Heart left ventricle (tissue), 13 donors: ENCODE results near the gene SMPD2.

ENCODE experiments used
- POLR2A ChIP-seq, 2 donors: fragments of 450-650 bp; IDR thresholded peaks; one replicate each; pipeline ENCODE4 v1.6.1; 2017; ENCODE audit warnings: antibody characterized with exemption in 2 of 2, mild to moderate bottlenecking in 2 of 2, moderate library complexity in 2 of 2
- TF ChIP-seq, protein P1 (sequence below), 12 donors: fragments of 200-600 bp; sonication (generic) in 4 of 12; IDR thresholded peaks; one replicate each; pipeline versions ENCODE4 v1.5.0 to v1.8.0; 2018 to 2022; ENCODE audit warnings: antibody characterized with exemption in 12 of 12, mild to moderate bottlenecking in 5 of 12
- donor health status: ischemic (EF 13 %, LVEDD 7.1; RV severe dilation, severe dysfunction).
- donor health status: DM: no; HTN: yes; CAD: no.
- donor health status: DM: no; HTN: no; CAD: no.
- donor health status: ischemic (EF 25% LVEDD 6.9; RV normal size, moderate dysfunction).
- donor health status: ischemic (EF 25% LVEDD 5.7; RV mildly dilated, moderate dysfunction).
- donor health status: ischemic (EF 35%, LVEDD 5.7; RV mildly dilated, moderate dysfunction).
- donor health status: nonischemic (EF 11% LVEDD 7.7; RV severe dilation, severe dysfunction).
- donor health status: DM: yes; HTN: yes; CAD: no.
- donor health status: PGD.
- donor health status: ischemic (EF 29% LVEDD 5.4; RV normal size, mild dysfunction).
- donor health status: nonischemic (EF 23%, LVEDD 6.1; RV moderate dilation, normal function).

DNA sequence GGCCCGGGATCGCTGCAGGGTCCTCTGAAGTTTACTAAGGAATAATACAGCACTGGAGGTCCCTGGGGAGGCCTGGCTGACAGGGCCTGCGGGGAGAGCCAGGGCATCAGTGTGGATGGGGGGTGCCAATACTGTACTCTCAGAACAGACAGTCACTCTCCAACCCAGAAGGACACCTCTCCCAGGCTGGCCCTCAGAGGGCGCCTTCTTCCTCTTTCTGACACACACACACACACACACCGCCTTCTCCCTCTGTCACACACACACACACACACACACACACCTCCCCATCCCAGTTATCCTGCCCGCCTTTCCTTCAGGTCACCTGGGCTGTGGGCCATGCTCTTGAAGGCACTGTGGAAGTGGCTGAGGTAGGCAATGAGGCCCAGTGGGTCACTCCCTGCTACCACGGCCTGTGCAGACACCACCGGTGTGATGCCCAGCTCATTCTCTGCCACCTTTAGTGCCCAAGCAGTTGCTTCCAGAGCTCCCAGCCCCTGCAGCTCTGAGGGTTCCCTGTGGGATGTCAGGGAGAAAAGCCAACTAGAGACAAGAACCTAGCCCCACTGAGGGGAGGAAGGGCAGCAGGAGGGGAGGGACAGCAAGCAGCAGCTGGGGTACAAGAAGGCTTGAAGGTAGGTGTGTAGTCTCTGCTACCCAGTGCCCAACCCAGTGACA is 7.5 kb downstream of the SMPD2 start:
- TF ChIP-seq, protein P1, sequence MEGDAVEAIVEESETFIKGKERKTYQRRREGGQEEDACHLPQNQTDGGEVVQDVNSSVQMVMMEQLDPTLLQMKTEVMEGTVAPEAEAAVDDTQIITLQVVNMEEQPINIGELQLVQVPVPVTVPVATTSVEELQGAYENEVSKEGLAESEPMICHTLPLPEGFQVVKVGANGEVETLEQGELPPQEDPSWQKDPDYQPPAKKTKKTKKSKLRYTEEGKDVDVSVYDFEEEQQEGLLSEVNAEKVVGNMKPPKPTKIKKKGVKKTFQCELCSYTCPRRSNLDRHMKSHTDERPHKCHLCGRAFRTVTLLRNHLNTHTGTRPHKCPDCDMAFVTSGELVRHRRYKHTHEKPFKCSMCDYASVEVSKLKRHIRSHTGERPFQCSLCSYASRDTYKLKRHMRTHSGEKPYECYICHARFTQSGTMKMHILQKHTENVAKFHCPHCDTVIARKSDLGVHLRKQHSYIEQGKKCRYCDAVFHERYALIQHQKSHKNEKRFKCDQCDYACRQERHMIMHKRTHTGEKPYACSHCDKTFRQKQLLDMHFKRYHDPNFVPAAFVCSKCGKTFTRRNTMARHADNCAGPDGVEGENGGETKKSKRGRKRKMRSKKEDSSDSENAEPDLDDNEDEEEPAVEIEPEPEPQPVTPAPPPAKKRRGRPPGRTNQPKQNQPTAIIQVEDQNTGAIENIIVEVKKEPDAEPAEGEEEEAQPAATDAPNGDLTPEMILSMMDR (IDR thresholded peaks at IDR 0.05): no peak
- no peak for TF ChIP-seq POLR2A (IDR thresholded peaks at IDR 0.05)
